Cardiac fibroblast (primary cell): ENCODE data around the gene SLC6A19.

ENCODE experiments used
- DNase-seq, 2 donors: peaks; one replicate each; pipeline versions ENCODE4 v3.0.0 to v3.0.0-alpha.2; 2010; ENCODE audit warnings: low read depth in 2 of 2
- H3K4me3 ChIP-seq, 2 donors: replicated peaks in 1 of 2; 1 replicate in 1 of 2; 2 replicates in 1 of 2; pipeline ENCODE4 v1.5.1; 2011; ENCODE audit warnings: low read depth in 2 of 2, low read length in 2 of 2, mild to moderate bottlenecking in 2 of 2, moderate library complexity in 1 of 2
- CTCF ChIP-seq: IDR thresholded peaks from one replicate; pipeline ENCODE4 v1.5.1; 2011; ENCODE audit warnings: low read depth, mild to moderate bottlenecking, low read length, inconsistent platforms

The SLC6A19 gene

GRCh38 chr5:1209896-1210776 is 8.7 kb downstream of the SLC6A19 start:
- DNase-seq: no peak
- H3K4me3 ChIP-seq: no peak overlapping the region
- TF ChIP-seq CTCF: no peak

GRCh38 chr5:1210832-1211251 is 9.4 kb downstream of the SLC6A19 start:
- DNase-seq: no peak
- TF ChIP-seq CTCF: no peak
- H3K4me3 ChIP-seq: no peak overlapping the region

- no peak overlapping the region for H3K4me3 ChIP-seq
- no peak for TF ChIP-seq CTCF
These were observed 10.3 kb downstream of the SLC6A19 start for GRCh38 chr5:1211701-1212100.

GRCh38 chr5:1212271-1212670 is 10.9 kb downstream of the SLC6A19 start:
- DNase-seq: no peak
- H3K4me3 ChIP-seq: no peak overlapping the region
- TF ChIP-seq CTCF: no peak

More at GRCh38 chr5:1211701-1212100, 10.3 kb downstream of the SLC6A19 start:
- DNase-seq: no peak

- TF ChIP-seq CTCF: no peak
- H3K4me3 ChIP-seq: no peak overlapping the region
- DNase-seq: no peak
These were observed 11.5 kb downstream of the SLC6A19 start for GRCh38 chr5:1212881-1213280.

GRCh38 chr5:1213508-1214162 is 12.2 kb downstream of the SLC6A19 start:
- no peak for TF ChIP-seq CTCF
- no peak for DNase-seq
- H3K4me3 ChIP-seq: no peak overlapping the region
